Osteoblast (primary cell): Measurements from ENCODE around the gene USP37. TPM values are rescaled to one million over a fixed set of nuclear protein-coding genes. Genes with fewer than 3 reads are reported as not detected.

Experiments
- DNase-seq: peaks from one replicate; pipeline ENCODE4 v3.0.0; 2011; ENCODE audit warnings: low spot score, mixed read lengths; ENCODE audit not compliant: insufficient read length; ENCODE audit errors: missing footprints
- H2AFZ ChIP-seq: 2 replicates; pipeline ENCODE4 v1.6.0; 2011; ENCODE audit warnings: mild to moderate bottlenecking, low read length
- H3K27ac ChIP-seq: 2 replicates; pipeline ENCODE4 v1.5.1; 2011; ENCODE audit warnings: mild to moderate bottlenecking, low read depth, low read length, moderate library complexity
- H3K27me3 ChIP-seq: 2 replicates; pipeline ENCODE4 v1.6.0; 2012; ENCODE audit warnings: mild to moderate bottlenecking, control low read depth, inconsistent platforms, low read length, moderate library complexity; ENCODE audit not compliant: insufficient read depth
- H3K36me3 ChIP-seq: 2 replicates; pipeline ENCODE4 v1.5.1; 2011; ENCODE audit warnings: mild to moderate bottlenecking, low read length, control low read depth, moderate library complexity; ENCODE audit not compliant: insufficient read depth
- H3K4me1 ChIP-seq: 2 replicates; pipeline ENCODE4 v1.5.1; 2011; ENCODE audit warnings: mild to moderate bottlenecking, low read length, control low read depth, moderate library complexity; ENCODE audit not compliant: insufficient read depth
- H3K4me2 ChIP-seq: 2 replicates; pipeline ENCODE4 v1.6.0; 2011; ENCODE audit warnings: mild to moderate bottlenecking, low read length; ENCODE audit not compliant: insufficient read depth
- H3K4me3 ChIP-seq: fragments of 200-600 bp; sonication (generic); 3 replicates; pipeline ENCODE4 v1.5.1; 2012; ENCODE audit warnings: mild to moderate bottlenecking, low read length, inconsistent platforms; ENCODE audit not compliant: insufficient read depth
- H3K79me2 ChIP-seq: 2 replicates; pipeline ENCODE4 v1.6.0; 2012; ENCODE audit warnings: mild to moderate bottlenecking, low read length, control low read depth, inconsistent platforms; ENCODE audit not compliant: insufficient read depth
- H3K9me3 ChIP-seq: 2 replicates; pipeline ENCODE4 v1.5.1; 2011; ENCODE audit warnings: low read depth, low read length, control low read depth
- H4K20me1 ChIP-seq: 2 replicates; pipeline ENCODE4 v1.6.0; 2012; ENCODE audit warnings: mild to moderate bottlenecking, low read length, control low read depth; ENCODE audit not compliant: insufficient read depth
- total RNA-seq: library from RNA; depleted of rRNA; stranded (reverse); fragments of >200 nt; gene quantifications from 2 replicates; pipeline ENCODE4 v1.2.3, GENCODE V29; 2012
- TF ChIP-seq, protein P1 (sequence below): IDR thresholded peaks from 2 replicates; pipeline ENCODE4 v1.5.1; 2011; ENCODE audit warnings: mild to moderate bottlenecking, low read depth, low read length, moderate library complexity; ENCODE audit errors: extremely low read depth

USP37 gene
- total RNA-seq, 1 donor: 15.2 TPM

- Histone ChIP-seq H4K20me1 (no peaks in the 10 kb centered on the region), H3K27me3 (no peaks in the 10 kb centered on the region), H3K27ac (no peak overlapping the region), H3K4me1 (no peaks in the 10 kb centered on the region), H3K4me3 (no peak overlapping the region), H3K4me2 (no peak overlapping the region), H2AFZ (no peak overlapping the region), H3K36me3 (no peaks in the 10 kb centered on the region), H3K9me3 (no peaks in the 10 kb centered on the region), H3K79me2 (no peaks in the 10 kb centered on the region)
- TF ChIP-seq, protein P1, sequence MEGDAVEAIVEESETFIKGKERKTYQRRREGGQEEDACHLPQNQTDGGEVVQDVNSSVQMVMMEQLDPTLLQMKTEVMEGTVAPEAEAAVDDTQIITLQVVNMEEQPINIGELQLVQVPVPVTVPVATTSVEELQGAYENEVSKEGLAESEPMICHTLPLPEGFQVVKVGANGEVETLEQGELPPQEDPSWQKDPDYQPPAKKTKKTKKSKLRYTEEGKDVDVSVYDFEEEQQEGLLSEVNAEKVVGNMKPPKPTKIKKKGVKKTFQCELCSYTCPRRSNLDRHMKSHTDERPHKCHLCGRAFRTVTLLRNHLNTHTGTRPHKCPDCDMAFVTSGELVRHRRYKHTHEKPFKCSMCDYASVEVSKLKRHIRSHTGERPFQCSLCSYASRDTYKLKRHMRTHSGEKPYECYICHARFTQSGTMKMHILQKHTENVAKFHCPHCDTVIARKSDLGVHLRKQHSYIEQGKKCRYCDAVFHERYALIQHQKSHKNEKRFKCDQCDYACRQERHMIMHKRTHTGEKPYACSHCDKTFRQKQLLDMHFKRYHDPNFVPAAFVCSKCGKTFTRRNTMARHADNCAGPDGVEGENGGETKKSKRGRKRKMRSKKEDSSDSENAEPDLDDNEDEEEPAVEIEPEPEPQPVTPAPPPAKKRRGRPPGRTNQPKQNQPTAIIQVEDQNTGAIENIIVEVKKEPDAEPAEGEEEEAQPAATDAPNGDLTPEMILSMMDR: no peak
- no peak for DNase-seq
Measured at GRCh38 chr2:218447072-218447471, 121.1 kb downstream of the USP37 start.

GRCh38 chr2:218446547-218446946 is 121.6 kb downstream of the USP37 start:
- Histone ChIP-seq H4K20me1 (no peaks in the 10 kb centered on the region), H3K79me2 (no peaks in the 10 kb centered on the region), H3K4me3 (no peak overlapping the region), H3K9me3 (no peaks in the 10 kb centered on the region), H2AFZ (no peak overlapping the region), H3K27ac (no peak overlapping the region), H3K36me3 (no peaks in the 10 kb centered on the region), H3K27me3 (no peaks in the 10 kb centered on the region), H3K4me2 (no peak overlapping the region), H3K4me1 (no peaks in the 10 kb centered on the region)
- TF ChIP-seq, protein P1: no peak
- DNase-seq: no peak

- no peak overlapping the region for H3K4me3 ChIP-seq
- H3K4me1 ChIP-seq: no peaks in the 10 kb centered on the region
- H2AFZ ChIP-seq: no peak overlapping the region
- H3K36me3 ChIP-seq: no peaks in the 10 kb centered on the region
- no peaks in the 10 kb centered on the region for H3K79me2 ChIP-seq
- H3K27me3 ChIP-seq: no peaks in the 10 kb centered on the region
- TF ChIP-seq, protein P1: no peak
- DNase-seq: no peak
- H4K20me1 ChIP-seq: no peaks in the 10 kb centered on the region
- H3K27ac ChIP-seq: no peak overlapping the region
- no peak overlapping the region for H3K4me2 ChIP-seq
- no peaks in the 10 kb centered on the region for H3K9me3 ChIP-seq
Measured at GRCh38 chr2:218445602-218446001, 122.5 kb downstream of the USP37 start.

- no peaks in the 10 kb centered on the region for H3K79me2 ChIP-seq
- DNase-seq: no peak
- H4K20me1 ChIP-seq: no peaks in the 10 kb centered on the region
- H2AFZ ChIP-seq: no peak overlapping the region
- no peaks in the 10 kb centered on the region for H3K4me1 ChIP-seq
- H3K36me3 ChIP-seq: no peaks in the 10 kb centered on the region
- TF ChIP-seq, protein P1: no peak
- no peaks in the 10 kb centered on the region for H3K9me3 ChIP-seq
- H3K27ac ChIP-seq: no peak overlapping the region
- H3K4me2 ChIP-seq: no peak overlapping the region
- no peak overlapping the region for H3K4me3 ChIP-seq
- no peaks in the 10 kb centered on the region for H3K27me3 ChIP-seq
Measured at GRCh38 chr2:218444692-218445357, 123.3 kb downstream of the USP37 start.
